K562 (cell line): Measurements from ENCODE around the gene LMNTD2. TPM values are rescaled to one million over a fixed set of nuclear protein-coding genes. Genes with fewer than 3 reads are reported as not detected.

Experiments
- BCLAF1 ChIP-seq, 2 experiments: fragments of 450-650 bp in 1 of 2; IDR thresholded peaks; 2 replicates each; pipeline ENCODE4 v1.6.1; 2011 to 2017; ENCODE audit warnings: low read depth in 2 of 2, antibody characterized with exemption in 1 of 2, borderline replicate concordance in 1 of 2, low read length in 1 of 2, mild to moderate bottlenecking in 1 of 2, mixed read lengths in 1 of 2; ENCODE audit not compliant: control insufficient read depth in 1 of 2
- BHLHE40 ChIP-seq: IDR thresholded peaks from 2 replicates; pipeline ENCODE4 v1.6.1; 2011; ENCODE audit warnings: low read length, improper control_type of control experiment
- CBFA2T3 ChIP-seq: fragments of 450-650 bp; IDR thresholded peaks from 2 replicates; pipeline ENCODE4 v1.6.1; 2017
- CREBBP ChIP-seq: IDR thresholded peaks from one replicate; pipeline ENCODE4 v1.6.1; 2012; ENCODE audit warnings: low read depth, mild to moderate bottlenecking, control low read depth, inconsistent platforms, low read length
- FOXK2 ChIP-seq, 2 experiments: fragments of 450-650 bp; IDR thresholded peaks in 1 of 2; conservative IDR thresholded peaks in 1 of 2; 2 replicates each; pipeline ENCODE4 v1.6.1; 2016; ENCODE audit warnings: low read depth in 2 of 2, mild to moderate bottlenecking in 1 of 2
- MAZ ChIP-seq, 2 experiments: fragments of 450-650 bp in 1 of 2; sonication (generic) in 1 of 2; formaldehyde crosslinking; IDR thresholded peaks in 1 of 2; conservative IDR thresholded peaks in 1 of 2; 2 replicates each; pipeline versions ENCODE4 v1.4.0 to v1.5.0; 2020; ENCODE audit warnings: mild to moderate bottlenecking in 1 of 2, missing genetic modification reagents in 1 of 2
- RB1 ChIP-seq: fragments of 450-650 bp; IDR thresholded peaks from 2 replicates; pipeline ENCODE4 v1.6.1; 2017; ENCODE audit warnings: low read depth, mild to moderate bottlenecking
- TOE1 ChIP-seq, 2 experiments: fragments of 450-650 bp in 1 of 2; sonication (generic) in 1 of 2; formaldehyde crosslinking in 1 of 2; IDR thresholded peaks; 2 replicates each; pipeline versions ENCODE4 v1.7.1 to v1.8.0; 2016 to 2022; ENCODE audit warnings: borderline replicate concordance in 2 of 2, mild to moderate bottlenecking in 2 of 2, antibody characterized with exemption in 1 of 2, inconsistent platforms in 1 of 2, low read depth in 1 of 2, missing genetic modification reagents in 1 of 2, moderate library complexity in 1 of 2
- WHSC1 ChIP-seq: IDR thresholded peaks from one replicate; pipeline ENCODE4 v1.6.1; 2012; ENCODE audit warnings: low read length, control low read depth, inconsistent platforms
- ZNF232 ChIP-seq: sonication (generic); formaldehyde crosslinking; IDR thresholded peaks from 2 replicates; pipeline ENCODE4 v1.8.0; 2022; ENCODE audit warnings: mild to moderate bottlenecking, missing genetic modification reagents
- ZNF3 ChIP-seq: fragments of 250-450 bp; sonication (Bioruptor Pico); IDR thresholded peaks from 2 replicates; pipeline ENCODE4 v1.5.0; 2021; ENCODE audit warnings: mild to moderate bottlenecking, moderate library complexity
- ZNF431 ChIP-seq: sonication (generic); formaldehyde crosslinking; IDR thresholded peaks from 2 replicates; pipeline ENCODE4 v1.8.0; 2022; ENCODE audit warnings: mild to moderate bottlenecking, missing genetic modification reagents
- ZNF586 ChIP-seq: fragments of 450-650 bp; formaldehyde crosslinking; conservative IDR thresholded peaks from 2 replicates; pipeline ENCODE4 v1.4.0; 2020; ENCODE audit warnings: mild to moderate bottlenecking, moderate library complexity
- polyA plus RNA-seq, 8 experiments: library from polyadenylated mRNA; depleted of rRNA in 4 of 8; stranded (reverse) in 5 of 8; unstranded in 3 of 8; fragments of >200 nt; fragmentation: Nextera tagmentation in 2 of 8; fragmentation: Illumina TruSeq in 1 of 8; extraction: Ambion mirVana in 2 of 8; extraction: Trizol in 1 of 8; gene quantifications; 2 replicates each; pipeline versions ENCODE4 v1.2.1 to v1.2.3, GENCODE V29; 2011 to 2014; ENCODE audit warnings: inconsistent platforms in 1 of 8, missing spikeins in 1 of 8
- total RNA-seq, 7 experiments: library from RNA; depleted of rRNA in 6 of 7; stranded (reverse); fragments of >200 nt in 6 of 7; fragmentation: Illumina TruSeq in 2 of 7; extraction: Trizol in 2 of 7; gene quantifications; 2 replicates each; pipeline versions ENCODE4 v1.2.1 to v1.2.3, GENCODE V29; 2011 to 2021; ENCODE audit warnings: low replicate concordance in 1 of 7
- TF ChIP-seq, protein P1 (sequence below): sonication (generic); formaldehyde crosslinking; IDR thresholded peaks from 2 replicates; pipeline ENCODE4 v1.8.1; 2022; ENCODE audit warnings: missing genetic modification reagents
- TF ChIP-seq, protein P2 (sequence below): fragments of 250-450 bp; sonication (Bioruptor Pico); IDR thresholded peaks from 2 replicates; pipeline ENCODE4 v1.5.0; 2020; ENCODE audit warnings: mild to moderate bottlenecking
- TF ChIP-seq, protein P3 (sequence below): fragments of 450-650 bp; formaldehyde crosslinking; IDR thresholded peaks from 2 replicates; pipeline ENCODE4 v1.4.0; 2022; ENCODE audit warnings: missing genetic modification characterization
- TF ChIP-seq, protein P4 (sequence below): sonication (generic); formaldehyde crosslinking; IDR thresholded peaks from 2 replicates; pipeline ENCODE4 v1.8.1; 2023; ENCODE audit warnings: mild to moderate bottlenecking, missing genetic modification reagents

The LMNTD2 gene
- total and polyA plus RNA-seq, 9 of the 15 experiments (the other 6 are each of a cell fraction or from before 2014, with no cell fraction given), result 0.48 to 4.2 (median 1.5) TPM; not detected in 3

DNA sequence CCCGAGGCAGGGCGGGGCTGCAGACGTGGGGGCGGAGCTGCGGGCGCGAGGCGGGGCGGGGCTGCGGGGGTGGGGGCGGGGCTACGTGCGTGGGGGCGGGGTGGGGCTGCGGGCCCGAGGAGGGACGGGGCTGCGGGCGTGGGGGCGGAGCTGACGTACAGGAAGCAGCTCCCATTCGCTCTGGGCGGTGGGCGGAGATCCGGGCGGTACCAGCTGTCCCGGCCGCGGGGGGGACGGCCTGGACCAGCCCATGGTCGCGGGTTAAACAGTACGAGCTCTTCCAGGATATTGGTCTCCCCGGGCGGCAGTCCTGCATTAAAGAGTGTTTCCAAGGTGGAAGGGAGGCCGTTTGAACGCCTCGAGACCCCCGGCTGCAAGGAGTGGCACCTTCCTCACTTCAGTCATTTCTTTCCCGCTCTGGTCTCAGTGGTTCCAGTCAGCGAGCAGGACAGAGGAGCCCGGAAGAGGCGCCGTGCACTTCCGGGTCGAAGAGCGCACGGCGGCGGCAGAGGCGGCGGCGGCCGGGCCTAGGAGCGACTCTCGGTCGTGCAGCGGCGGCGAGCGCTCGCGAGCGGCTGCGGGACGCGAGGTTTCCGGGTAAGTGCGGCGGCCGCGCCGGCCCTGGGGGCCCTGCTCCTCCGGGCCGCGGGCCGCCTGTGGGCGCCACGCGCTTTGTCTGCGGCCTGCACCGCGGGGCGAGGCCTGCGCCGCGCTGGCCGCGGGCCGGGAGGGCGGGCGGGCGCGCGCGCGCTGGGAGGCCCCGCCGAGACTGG is 15.6 kb upstream of the LMNTD2 start, which contains the start of gene PHRF1 (continued):
- TF ChIP-seq, protein P1, sequence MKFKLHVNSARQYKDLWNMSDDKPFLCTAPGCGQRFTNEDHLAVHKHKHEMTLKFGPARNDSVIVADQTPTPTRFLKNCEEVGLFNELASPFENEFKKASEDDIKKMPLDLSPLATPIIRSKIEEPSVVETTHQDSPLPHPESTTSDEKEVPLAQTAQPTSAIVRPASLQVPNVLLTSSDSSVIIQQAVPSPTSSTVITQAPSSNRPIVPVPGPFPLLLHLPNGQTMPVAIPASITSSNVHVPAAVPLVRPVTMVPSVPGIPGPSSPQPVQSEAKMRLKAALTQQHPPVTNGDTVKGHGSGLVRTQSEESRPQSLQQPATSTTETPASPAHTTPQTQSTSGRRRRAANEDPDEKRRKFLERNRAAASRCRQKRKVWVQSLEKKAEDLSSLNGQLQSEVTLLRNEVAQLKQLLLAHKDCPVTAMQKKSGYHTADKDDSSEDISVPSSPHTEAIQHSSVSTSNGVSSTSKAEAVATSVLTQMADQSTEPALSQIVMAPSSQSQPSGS (CRISPR knock-in tag), result no peak
- TF ChIP-seq BHLHE40 (peak; percentile 95), TOE1 (IDR thresholded peaks at IDR 0.05; ENCODE audit: borderline replicate concordance) (peak; percentile 94), TOE1 (CRISPR knock-in tag; IDR thresholded peaks at IDR 0.05; ENCODE audit: borderline replicate concordance, low read depth) (no peak), RB1 (peak; percentile 99), ZNF232 (CRISPR knock-in tag) (no peak), MAZ (CRISPR knock-in tag; conservative IDR thresholded peaks at IDR 0.05 in 1 of 2, IDR thresholded peaks at IDR 0.05 in 1 of 2) (peak; percentile 43 to 49), CBFA2T3 (no peak), BCLAF1 (IDR thresholded peaks at IDR 0.05; ENCODE audit: borderline replicate concordance in 1 of 2, control insufficient read depth in 1 of 2, low read depth in 2 of 2, low read length in 1 of 2) (peak; percentile 27 to 96; a peak in 2 of 4 replicates), ZNF3 (no peak), ZNF431 (CRISPR knock-in tag) (no peak), FOXK2 (conservative IDR thresholded peaks at IDR 0.05 in 1 of 2, IDR thresholded peaks at IDR 0.05 in 1 of 2; ENCODE audit: low read depth in 2 of 2) (peak in 1 of 2 experiments; percentile 100; a peak in 2 of 4 replicates), ZNF586 (CRISPR knock-in tag) (no peak), CREBBP (no peak), WHSC1 (no peak)
- TF ChIP-seq, protein P2, sequence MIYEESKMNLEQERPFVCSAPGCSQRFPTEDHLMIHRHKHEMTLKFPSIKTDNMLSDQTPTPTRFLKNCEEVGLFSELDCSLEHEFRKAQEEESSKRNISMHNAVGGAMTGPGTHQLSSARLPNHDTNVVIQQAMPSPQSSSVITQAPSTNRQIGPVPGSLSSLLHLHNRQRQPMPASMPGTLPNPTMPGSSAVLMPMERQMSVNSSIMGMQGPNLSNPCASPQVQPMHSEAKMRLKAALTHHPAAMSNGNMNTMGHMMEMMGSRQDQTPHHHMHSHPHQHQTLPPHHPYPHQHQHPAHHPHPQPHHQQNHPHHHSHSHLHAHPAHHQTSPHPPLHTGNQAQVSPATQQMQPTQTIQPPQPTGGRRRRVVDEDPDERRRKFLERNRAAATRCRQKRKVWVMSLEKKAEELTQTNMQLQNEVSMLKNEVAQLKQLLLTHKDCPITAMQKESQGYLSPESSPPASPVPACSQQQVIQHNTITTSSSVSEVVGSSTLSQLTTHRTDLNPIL, result no peak
- TF ChIP-seq, protein P3, sequence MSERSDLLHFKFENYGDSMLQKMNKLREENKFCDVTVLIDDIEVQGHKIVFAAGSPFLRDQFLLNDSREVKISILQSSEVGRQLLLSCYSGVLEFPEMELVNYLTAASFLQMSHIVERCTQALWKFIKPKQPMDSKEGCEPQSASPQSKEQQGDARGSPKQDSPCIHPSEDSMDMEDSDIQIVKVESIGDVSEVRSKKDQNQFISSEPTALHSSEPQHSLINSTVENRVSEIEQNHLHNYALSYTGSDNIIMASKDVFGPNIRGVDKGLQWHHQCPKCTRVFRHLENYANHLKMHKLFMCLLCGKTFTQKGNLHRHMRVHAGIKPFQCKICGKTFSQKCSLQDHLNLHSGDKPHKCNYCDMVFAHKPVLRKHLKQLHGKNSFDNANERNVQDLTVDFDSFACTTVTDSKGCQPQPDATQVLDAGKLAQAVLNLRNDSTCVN (CRISPR knock-in tag), result no peak
- TF ChIP-seq, protein P4, sequence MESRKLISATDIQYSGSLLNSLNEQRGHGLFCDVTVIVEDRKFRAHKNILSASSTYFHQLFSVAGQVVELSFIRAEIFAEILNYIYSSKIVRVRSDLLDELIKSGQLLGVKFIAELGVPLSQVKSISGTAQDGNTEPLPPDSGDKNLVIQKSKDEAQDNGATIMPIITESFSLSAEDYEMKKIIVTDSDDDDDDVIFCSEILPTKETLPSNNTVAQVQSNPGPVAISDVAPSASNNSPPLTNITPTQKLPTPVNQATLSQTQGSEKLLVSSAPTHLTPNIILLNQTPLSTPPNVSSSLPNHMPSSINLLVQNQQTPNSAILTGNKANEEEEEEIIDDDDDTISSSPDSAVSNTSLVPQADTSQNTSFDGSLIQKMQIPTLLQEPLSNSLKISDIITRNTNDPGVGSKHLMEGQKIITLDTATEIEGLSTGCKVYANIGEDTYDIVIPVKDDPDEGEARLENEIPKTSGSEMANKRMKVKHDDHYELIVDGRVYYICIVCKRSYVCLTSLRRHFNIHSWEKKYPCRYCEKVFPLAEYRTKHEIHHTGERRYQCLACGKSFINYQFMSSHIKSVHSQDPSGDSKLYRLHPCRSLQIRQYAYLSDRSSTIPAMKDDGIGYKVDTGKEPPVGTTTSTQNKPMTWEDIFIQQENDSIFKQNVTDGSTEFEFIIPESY, result peak; percentile 32; the same call in 1 of the 2 replicates
